NCI-H2227 treated with DMSO at 0.1 percent for 48 hours (cell line): ENCODE data around the gene ZNF19.
"Not testable (repeated sequence)": the region's sequence is repeated elsewhere in the genome, so short reads cannot be mapped to it uniquely, and the experiment has no call there.

Experiments
- DNase-seq: peaks from one replicate; lab custom pipeline; 2025; lab: John Stamatoyannopoulos, UW

The ZNF19 gene

GRCh38 chr16:71489122-71489521 is at the start of gene ZNF19:
ZNF19 (minus strand) TSS chr16:71489324; CDS start chr16:71482114, 7,210 bp downstream.
- no peak for DNase-seq

- DNase-seq = peak; percentile 37
These were observed 48.5 kb upstream of the ZNF19 start for GRCh38 chr16:71537643-71538042.

- no peak for DNase-seq
These were observed 47.8 kb upstream of the ZNF19 start for GRCh38 chr16:71536752-71537499.

GRCh38 chr16:71532366-71532765 is 43.2 kb upstream of the ZNF19 start:
- DNase-seq = no peak

- DNase-seq = no peak
These were observed 39.7 kb upstream of the ZNF19 start for GRCh38 chr16:71528863-71529262.

GRCh38 chr16:71528257-71528656 is 39.1 kb upstream of the ZNF19 start:
- DNase-seq = no peak

GRCh38 chr16:71526111-71526631 is 37.0 kb upstream of the ZNF19 start, which contains the start of gene CHST4:
CHST4 (plus strand) TSS chr16:71526426; CDS start chr16:71536678, 10,252 bp downstream.
- DNase-seq = peak; percentile 24

GRCh38 chr16:71524566-71525553 is 35.7 kb upstream of the ZNF19 start:
- DNase-seq = no peak

- DNase-seq = no peak
These were observed 31.4 kb upstream of the ZNF19 start for GRCh38 chr16:71520550-71520949.

- DNase-seq = no peak
These were observed 25.9 kb upstream of the ZNF19 start for GRCh38 chr16:71515026-71515425.

- DNase-seq = no peak
These were observed 25.4 kb upstream of the ZNF19 start for GRCh38 chr16:71514476-71514875.

GRCh38 chr16:71513302-71513701 is 24.2 kb upstream of the ZNF19 start:
- no peak for DNase-seq

- DNase-seq = no peak
These were observed 17.9 kb upstream of the ZNF19 start for GRCh38 chr16:71507061-71507460.

- DNase-seq = no peak
These were observed 15.8 kb upstream of the ZNF19 start for GRCh38 chr16:71504901-71505300.

GRCh38 chr16:71504051-71504450 is 14.9 kb upstream of the ZNF19 start:
- DNase-seq = not testable (repeated sequence)

GRCh38 chr16:71501547-71501946 is 12.4 kb upstream of the ZNF19 start:
- no peak for DNase-seq

- no peak for DNase-seq
These were observed 11.8 kb upstream of the ZNF19 start for GRCh38 chr16:71500964-71501363.

- DNase-seq = peak; percentile 47
These were observed 10.7 kb upstream of the ZNF19 start for GRCh38 chr16:71499775-71500364.

GRCh38 chr16:71498031-71498430 is 8.9 kb upstream of the ZNF19 start:
- DNase-seq = no peak

GRCh38 chr16:71493213-71493612 is 4.1 kb upstream of the ZNF19 start:
- no peak for DNase-seq

GRCh38 chr16:71492786-71493185 is 3.7 kb upstream of the ZNF19 start:
- no peak for DNase-seq

- no peak for DNase-seq
These were observed 1.9 kb upstream of the ZNF19 start for GRCh38 chr16:71491054-71491453.
